Vagina (tissue), 2 donors: ENCODE measurements around the gene C10orf105. TPM values are rescaled to one million over a fixed set of nuclear protein-coding genes. Genes with fewer than 3 reads are reported as not detected.

Experiments
- DNase-seq, 2 donors: peaks; one replicate each; pipeline ENCODE4 v3.0.0-alpha.2; 2017; ENCODE audit errors: extremely low spot score in 2 of 2
- H3K27ac ChIP-seq: fragments of 200-600 bp; sonication (generic); one replicate; pipeline ENCODE4 v1.5.1; 2019
- H3K27me3 ChIP-seq: fragments of 200-600 bp; sonication (generic); one replicate; pipeline ENCODE4 v1.5.1; 2019
- H3K36me3 ChIP-seq, 2 donors: fragments of 200-600 bp; sonication (generic); one replicate each; pipeline ENCODE4 v1.5.1; 2017 to 2019
- H3K4me1 ChIP-seq: fragments of 200-600 bp; sonication (generic); one replicate; pipeline ENCODE4 v1.5.1; 2019
- H3K4me3 ChIP-seq, 2 donors: fragments of 200-600 bp; sonication (generic); 1 replicate in 1 of 2; 2 replicates in 1 of 2; pipeline ENCODE4 v1.5.1; 2016 to 2019
- H3K9me3 ChIP-seq: fragments of 200-600 bp; sonication (generic); one replicate; pipeline ENCODE4 v1.5.1; 2019
- CTCF ChIP-seq, 3 experiments: fragments of 450-650 bp in 2 of 3; fragments of 200-600 bp in 1 of 3; sonication (generic) in 1 of 3; IDR thresholded peaks; one replicate each; pipeline ENCODE4 v1.5.1; 2017 to 2019; ENCODE audit warnings: antibody characterized with exemption in 3 of 3, mild to moderate bottlenecking in 2 of 3, moderate library complexity in 2 of 3
- POLR2A ChIP-seq, 2 donors: fragments of 450-650 bp; IDR thresholded peaks; one replicate each; pipeline ENCODE4 v1.6.1; 2017; ENCODE audit warnings: antibody characterized with exemption in 2 of 2, mild to moderate bottlenecking in 2 of 2, moderate library complexity in 2 of 2
- POLR2AphosphoS5 ChIP-seq, 2 donors: sonication (generic); formaldehyde crosslinking; IDR thresholded peaks; one replicate each; pipeline ENCODE4 v1.9.0; 2017; ENCODE audit warnings: antibody characterized with exemption in 2 of 2, mild to moderate bottlenecking in 2 of 2, low read depth in 1 of 2; ENCODE audit not compliant: insufficient read depth in 1 of 2
- intact Hi-C: fragments of 100-400 bp; cut with DNase I; formaldehyde crosslinking; loops from one replicate; pipeline ENCODE4 v1.15.1; 2023
- total RNA-seq: library from RNA; depleted of rRNA; stranded (reverse); fragments of >200 nt; gene quantifications from one replicate; pipeline ENCODE4 v1.2.3, GENCODE V29; 2016

C10orf105 gene
- total RNA-seq, 1 donor from 2014 or later: 0.49 TPM

- intact Hi-C loops: no loop called here
- TF ChIP-seq POLR2A (IDR thresholded peaks at IDR 0.05): no peak
- no peak for TF ChIP-seq CTCF (IDR thresholded peaks at IDR 0.05)
- no peak for TF ChIP-seq POLR2AphosphoS5 (IDR thresholded peaks at IDR 0.05; ENCODE audit: insufficient read depth in 1 of 2, low read depth in 1 of 2)
- H3K36me3 ChIP-seq: no peaks in the 10 kb centered on the region
- no peak overlapping the region for H3K27ac ChIP-seq
- H3K4me1 ChIP-seq: no peaks in the 10 kb centered on the region
- DNase-seq: no peak
- no peaks in the 10 kb centered on the region for H3K27me3 ChIP-seq
- H3K9me3 ChIP-seq: no peaks in the 10 kb centered on the region
- no peak overlapping the region for H3K4me3 ChIP-seq
These were observed 35.0 kb downstream of the C10orf105 start for GRCh38 chr10:71684356-71685173.

GRCh38 chr10:71683301-71683700, 36.3 kb downstream of the C10orf105 start:
- no peak overlapping the region for H3K27ac ChIP-seq
- H3K27me3 ChIP-seq: no peaks in the 10 kb centered on the region
- H3K9me3 ChIP-seq: no peaks in the 10 kb centered on the region

GRCh38 chr10:71681977-71682376, 37.6 kb downstream of the C10orf105 start:
- no peaks in the 10 kb centered on the region for H3K36me3 ChIP-seq
- no peak for DNase-seq
- intact Hi-C loops: no loop called here
- no peaks in the 10 kb centered on the region for H3K27me3 ChIP-seq
- no peaks in the 10 kb centered on the region for H3K4me1 ChIP-seq
- no peak overlapping the region for H3K4me3 ChIP-seq
- H3K27ac ChIP-seq: no peak overlapping the region
- no peak for TF ChIP-seq POLR2AphosphoS5 (IDR thresholded peaks at IDR 0.05; ENCODE audit: insufficient read depth in 1 of 2, low read depth in 1 of 2)
- TF ChIP-seq CTCF (IDR thresholded peaks at IDR 0.05): no peak
- TF ChIP-seq POLR2A (IDR thresholded peaks at IDR 0.05): no peak
- H3K9me3 ChIP-seq: no peaks in the 10 kb centered on the region

More at GRCh38 chr10:71683301-71683700, 36.3 kb downstream of the C10orf105 start:
- intact Hi-C loops: no loop called here
- no peaks in the 10 kb centered on the region for H3K36me3 ChIP-seq
- no peak overlapping the region for H3K4me3 ChIP-seq
- DNase-seq: no peak
- H3K4me1 ChIP-seq: no peaks in the 10 kb centered on the region
- no peak for TF ChIP-seq POLR2AphosphoS5 (IDR thresholded peaks at IDR 0.05; ENCODE audit: insufficient read depth in 1 of 2, low read depth in 1 of 2)
- TF ChIP-seq POLR2A (IDR thresholded peaks at IDR 0.05): no peak
- no peak for TF ChIP-seq CTCF (IDR thresholded peaks at IDR 0.05)

GRCh38 chr10:71679425-71679824, 40.2 kb downstream of the C10orf105 start:
- intact Hi-C loops: no loop called here
- H3K36me3 ChIP-seq: no peaks in the 10 kb centered on the region
- DNase-seq: no peak
- no peaks in the 10 kb centered on the region for H3K27me3 ChIP-seq
- no peak overlapping the region for H3K4me3 ChIP-seq
- no peaks in the 10 kb centered on the region for H3K4me1 ChIP-seq
- TF ChIP-seq CTCF (IDR thresholded peaks at IDR 0.05) (no peak), POLR2A (IDR thresholded peaks at IDR 0.05) (no peak), POLR2AphosphoS5 (IDR thresholded peaks at IDR 0.05; ENCODE audit: insufficient read depth in 1 of 2, low read depth in 1 of 2) (no peak)
- H3K9me3 ChIP-seq: no peaks in the 10 kb centered on the region
- H3K27ac ChIP-seq: no peak overlapping the region
